ENCODE data around the gene SHQ1. TPM values are rescaled to one million over a fixed set of nuclear protein-coding genes. Genes with fewer than 3 reads are reported as not detected.
"Not testable (repeated sequence)": the region's sequence is repeated elsewhere in the genome, so short reads cannot be mapped to it uniquely, and the experiment has no call there.

Gene SHQ1
- total RNA-seq, 1 experiment from 2014 or later, result 21.7 TPM

DNA sequence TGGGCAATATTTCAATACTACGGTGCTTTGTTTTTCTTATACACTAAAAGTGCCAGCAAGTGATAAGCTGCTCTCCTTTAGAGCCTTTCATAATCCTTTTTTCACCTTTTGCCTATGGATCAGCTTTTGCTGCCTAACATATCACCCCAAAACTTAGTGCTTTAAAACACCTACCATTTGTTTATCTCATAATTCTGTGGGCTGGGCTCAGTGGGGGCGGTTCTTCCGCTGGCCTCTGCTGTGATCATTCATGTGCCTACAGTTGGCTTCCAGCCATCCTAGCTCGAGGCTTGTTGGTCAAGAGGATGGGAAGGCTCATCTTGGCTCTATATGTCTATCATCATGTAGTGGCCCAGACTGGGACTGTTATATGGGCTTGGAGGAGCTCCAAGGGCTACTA, 113.2 kb downstream of the SHQ1 start:
- H3K4me3 ChIP-seq (ENCODE audit: insufficient read depth, low read depth, low read length); DNase-seq; H3K36me3 ChIP-seq (replicated peaks; ENCODE audit: control insufficient read depth, insufficient read depth, low read length): not testable (repeated sequence)
- H3K27me3 ChIP-seq (ENCODE audit: control insufficient read depth, insufficient read depth, low read length), result peaks cover 10% of the 10 kb centered on the region

DNA sequence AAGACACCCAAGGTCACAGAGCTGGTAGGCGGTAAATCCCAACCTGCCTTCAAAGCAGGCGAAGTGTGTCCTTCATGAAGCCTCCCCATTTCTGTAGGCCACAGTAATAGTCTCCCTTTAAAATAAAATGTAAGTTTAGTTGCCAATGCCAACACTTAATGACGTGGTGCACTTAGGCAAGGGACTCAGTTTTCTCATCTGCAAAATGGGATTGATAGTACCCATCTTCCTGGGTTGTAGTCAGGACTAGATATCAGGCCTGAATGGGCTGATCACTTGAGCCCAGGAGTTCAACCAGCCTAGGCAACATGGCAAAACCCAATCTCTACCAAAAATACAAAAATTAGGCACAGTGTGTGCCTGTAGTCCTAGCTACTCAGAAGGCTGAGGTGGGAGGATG, 114.6 kb downstream of the SHQ1 start:
- Histone ChIP-seq H3K36me3 (replicated peaks; ENCODE audit: control insufficient read depth, insufficient read depth, low read length) (no peaks in the 10 kb centered on the region), H3K4me3 (ENCODE audit: insufficient read depth, low read depth, low read length) (no peak overlapping the region), H3K27me3 (ENCODE audit: control insufficient read depth, insufficient read depth, low read length) (no peaks in the 10 kb centered on the region)
- no peak for DNase-seq

DNA sequence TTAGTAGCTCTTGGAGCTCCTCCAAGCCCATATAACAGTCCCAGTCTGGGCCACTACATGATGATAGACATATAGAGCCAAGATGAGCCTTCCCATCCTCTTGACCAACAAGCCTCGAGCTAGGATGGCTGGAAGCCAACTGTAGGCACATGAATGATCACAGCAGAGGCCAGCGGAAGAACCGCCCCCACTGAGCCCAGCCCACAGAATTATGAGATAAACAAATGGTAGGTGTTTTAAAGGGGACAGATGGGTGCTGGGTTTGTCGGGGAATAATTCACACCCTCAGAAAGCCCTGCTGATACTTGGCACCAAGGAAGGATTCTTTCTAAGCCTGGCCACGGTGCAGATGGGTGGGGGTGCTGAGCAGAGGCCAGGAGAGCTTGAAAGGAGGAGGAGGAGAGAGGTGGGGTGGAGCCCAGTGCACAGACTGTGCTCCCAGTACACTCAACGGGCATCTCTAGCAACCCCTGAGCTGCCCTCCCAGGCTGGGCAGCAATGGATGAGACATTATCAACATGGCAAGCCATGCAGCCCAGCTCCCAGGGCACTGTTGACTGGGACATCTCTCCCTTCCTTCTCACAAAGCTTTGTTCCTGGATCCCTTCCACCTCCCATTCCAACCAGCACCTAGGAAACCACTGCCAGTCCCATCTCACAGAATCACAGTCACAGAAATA, 115.4 kb downstream of the SHQ1 start:
- H3K27me3 ChIP-seq (ENCODE audit: control insufficient read depth, insufficient read depth, low read length); H3K4me3 ChIP-seq (ENCODE audit: insufficient read depth, low read depth, low read length); H3K36me3 ChIP-seq (replicated peaks; ENCODE audit: control insufficient read depth, insufficient read depth, low read length); DNase-seq: not testable (repeated sequence)

DNA sequence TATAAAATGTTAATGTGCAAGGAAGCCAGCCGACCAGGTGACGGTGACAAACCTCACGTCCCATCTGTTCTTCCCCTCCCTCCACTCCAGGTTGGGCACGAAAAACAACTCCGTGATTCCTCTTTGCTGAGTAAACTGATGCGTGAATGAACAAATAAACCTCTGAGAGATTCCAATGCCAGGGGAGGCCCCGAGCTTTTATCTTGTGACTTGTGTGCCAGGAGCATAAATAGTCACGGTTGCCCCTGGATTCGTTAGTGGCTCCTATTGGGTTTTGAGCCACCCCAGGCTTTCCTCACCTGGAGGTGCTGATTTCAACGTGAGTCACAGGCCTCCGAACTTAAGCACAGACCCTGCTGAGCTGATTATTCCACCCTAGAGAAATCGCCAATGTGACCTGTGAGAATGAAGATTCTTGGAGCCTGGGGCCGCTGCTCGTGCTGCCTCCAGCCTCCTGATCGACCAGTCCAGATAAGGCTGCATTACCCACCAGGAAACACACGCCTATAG, 119.2 kb downstream of the SHQ1 start:
- Histone ChIP-seq H3K27me3 (ENCODE audit: control insufficient read depth, insufficient read depth, low read length) (no peaks in the 10 kb centered on the region), H3K36me3 (replicated peaks; ENCODE audit: control insufficient read depth, insufficient read depth, low read length) (no peaks in the 10 kb centered on the region), H3K4me3 (ENCODE audit: insufficient read depth, low read depth, low read length) (no peak overlapping the region)
- DNase-seq, result peak; percentile 52

DNA sequence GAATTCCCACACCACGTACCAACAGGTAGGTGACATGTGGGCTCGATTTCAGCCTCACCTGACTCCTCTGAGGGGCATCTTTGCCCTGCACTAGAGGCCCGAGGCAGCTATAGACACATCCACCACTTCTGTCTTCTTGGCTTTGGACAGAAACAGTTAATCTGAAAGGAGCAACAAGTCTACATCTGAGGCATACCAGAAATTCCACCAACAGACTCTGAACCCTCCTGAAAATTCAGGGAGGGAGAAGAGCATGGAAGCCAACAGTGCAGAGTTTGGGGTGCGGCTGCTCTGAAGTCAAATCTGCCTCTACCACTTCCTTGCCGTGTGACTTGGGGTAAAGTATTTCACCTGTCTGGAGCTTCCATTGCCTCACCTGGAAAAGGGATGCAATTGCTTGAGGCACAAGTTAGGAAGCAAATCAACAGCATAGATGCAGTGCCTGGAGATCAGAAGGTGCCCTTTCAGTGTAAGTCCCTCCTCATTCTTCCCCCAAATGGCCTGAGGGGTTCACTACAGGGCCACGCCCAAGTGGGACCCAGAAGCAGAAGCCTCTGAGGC, 119.8 kb downstream of the SHQ1 start:
- H3K27me3 ChIP-seq (ENCODE audit: control insufficient read depth, insufficient read depth, low read length), result no peaks in the 10 kb centered on the region
- no peak overlapping the region for H3K4me3 ChIP-seq (ENCODE audit: insufficient read depth, low read depth, low read length)
- no peaks in the 10 kb centered on the region for H3K36me3 ChIP-seq (replicated peaks; ENCODE audit: control insufficient read depth, insufficient read depth, low read length)
- no peak for DNase-seq

DNA sequence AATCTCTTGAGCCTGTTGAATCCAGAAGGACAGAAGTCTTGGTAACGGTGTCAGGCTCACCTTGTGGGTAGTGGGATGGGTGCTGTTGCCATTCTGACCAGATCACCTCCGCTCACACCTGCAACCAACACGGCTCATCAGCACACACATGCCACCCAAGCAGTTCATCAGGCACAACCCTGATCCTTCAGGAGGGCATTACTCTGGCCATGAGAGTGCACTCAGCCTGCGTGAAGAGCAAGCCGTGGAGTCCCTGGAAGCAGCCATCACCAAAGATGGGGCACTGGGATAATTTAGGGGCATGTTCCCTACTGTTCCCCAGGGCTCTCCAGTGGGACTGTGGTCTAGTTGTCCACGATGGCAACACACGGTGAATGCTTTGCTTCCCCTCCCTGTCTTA, 120.5 kb downstream of the SHQ1 start:
- no peak for DNase-seq
- no peaks in the 10 kb centered on the region for H3K36me3 ChIP-seq (replicated peaks; ENCODE audit: control insufficient read depth, insufficient read depth, low read length)
- no peak overlapping the region for H3K4me3 ChIP-seq (ENCODE audit: insufficient read depth, low read depth, low read length)
- H3K27me3 ChIP-seq (ENCODE audit: control insufficient read depth, insufficient read depth, low read length), result no peaks in the 10 kb centered on the region

DNA sequence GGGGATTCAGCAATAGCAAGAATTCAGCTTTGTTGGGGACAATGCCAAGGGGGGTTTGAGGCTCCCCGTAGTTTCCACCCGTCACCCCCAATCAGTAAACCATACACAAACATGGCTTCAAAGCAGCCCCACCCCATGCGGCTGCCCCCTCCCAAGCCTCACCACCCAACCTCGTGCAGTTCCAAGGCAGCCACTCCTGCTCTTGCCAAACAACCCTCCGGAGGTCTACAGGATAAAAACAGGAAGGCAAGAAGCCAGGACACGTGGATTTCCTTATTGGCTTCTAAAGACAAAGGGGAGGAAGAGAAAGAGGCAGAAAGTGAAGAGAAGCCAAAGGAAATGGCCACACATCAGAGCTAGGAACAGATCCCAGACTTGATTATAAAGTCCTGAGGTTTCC, 121.1 kb downstream of the SHQ1 start:
- Histone ChIP-seq H3K27me3 (ENCODE audit: control insufficient read depth, insufficient read depth, low read length) (no peaks in the 10 kb centered on the region), H3K36me3 (replicated peaks; ENCODE audit: control insufficient read depth, insufficient read depth, low read length) (no peaks in the 10 kb centered on the region), H3K4me3 (ENCODE audit: insufficient read depth, low read depth, low read length) (no peak overlapping the region)
- no peak for DNase-seq

DNA sequence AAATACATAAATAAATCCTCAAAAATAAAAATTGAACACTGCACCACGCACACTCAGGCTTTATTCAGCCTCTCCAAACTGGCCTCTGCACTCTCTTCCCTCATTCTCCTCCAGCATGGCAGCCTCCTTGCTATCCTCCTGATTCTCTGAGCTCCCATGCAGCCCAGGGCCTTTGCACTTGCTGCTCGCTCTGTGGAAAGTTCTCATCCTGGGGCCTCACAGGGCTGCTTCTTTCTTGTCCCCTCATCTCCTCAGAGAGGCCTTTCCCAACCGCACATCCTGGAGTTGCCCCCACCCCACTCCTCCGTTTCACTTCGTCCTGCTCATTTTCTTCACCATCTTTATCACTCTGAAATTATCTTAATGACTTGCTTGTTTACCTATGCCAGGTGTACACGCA, 123.0 kb downstream of the SHQ1 start:
- no peaks in the 10 kb centered on the region for H3K36me3 ChIP-seq (replicated peaks; ENCODE audit: control insufficient read depth, insufficient read depth, low read length)
- DNase-seq, result no peak
- no peaks in the 10 kb centered on the region for H3K27me3 ChIP-seq (ENCODE audit: control insufficient read depth, insufficient read depth, low read length)
- no peak overlapping the region for H3K4me3 ChIP-seq (ENCODE audit: insufficient read depth, low read depth, low read length)

DNA sequence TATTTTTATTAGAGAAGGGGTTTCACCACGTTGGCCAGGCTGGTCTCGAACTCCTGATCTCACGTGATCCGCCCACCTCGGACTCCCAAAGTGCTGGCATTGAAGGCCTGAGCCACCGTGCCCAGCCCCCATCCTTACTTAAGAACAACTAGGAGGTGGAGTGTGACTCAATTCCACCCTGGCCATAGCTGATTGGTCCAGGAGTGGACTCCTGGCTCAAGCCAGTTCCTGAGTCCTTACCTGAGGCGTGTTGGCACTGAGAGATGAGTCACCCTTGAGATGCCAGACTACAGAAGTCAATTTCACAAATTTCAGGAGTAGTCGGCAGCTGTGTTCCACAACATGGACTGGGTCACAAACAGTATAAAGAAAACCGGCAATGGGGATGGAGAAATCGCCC, 124.2 kb downstream of the SHQ1 start:
- H3K4me3 ChIP-seq (ENCODE audit: insufficient read depth, low read depth, low read length), result no peak overlapping the region
- DNase-seq, result no peak
- no peaks in the 10 kb centered on the region for H3K27me3 ChIP-seq (ENCODE audit: control insufficient read depth, insufficient read depth, low read length)
- no peaks in the 10 kb centered on the region for H3K36me3 ChIP-seq (replicated peaks; ENCODE audit: control insufficient read depth, insufficient read depth, low read length)

DNA sequence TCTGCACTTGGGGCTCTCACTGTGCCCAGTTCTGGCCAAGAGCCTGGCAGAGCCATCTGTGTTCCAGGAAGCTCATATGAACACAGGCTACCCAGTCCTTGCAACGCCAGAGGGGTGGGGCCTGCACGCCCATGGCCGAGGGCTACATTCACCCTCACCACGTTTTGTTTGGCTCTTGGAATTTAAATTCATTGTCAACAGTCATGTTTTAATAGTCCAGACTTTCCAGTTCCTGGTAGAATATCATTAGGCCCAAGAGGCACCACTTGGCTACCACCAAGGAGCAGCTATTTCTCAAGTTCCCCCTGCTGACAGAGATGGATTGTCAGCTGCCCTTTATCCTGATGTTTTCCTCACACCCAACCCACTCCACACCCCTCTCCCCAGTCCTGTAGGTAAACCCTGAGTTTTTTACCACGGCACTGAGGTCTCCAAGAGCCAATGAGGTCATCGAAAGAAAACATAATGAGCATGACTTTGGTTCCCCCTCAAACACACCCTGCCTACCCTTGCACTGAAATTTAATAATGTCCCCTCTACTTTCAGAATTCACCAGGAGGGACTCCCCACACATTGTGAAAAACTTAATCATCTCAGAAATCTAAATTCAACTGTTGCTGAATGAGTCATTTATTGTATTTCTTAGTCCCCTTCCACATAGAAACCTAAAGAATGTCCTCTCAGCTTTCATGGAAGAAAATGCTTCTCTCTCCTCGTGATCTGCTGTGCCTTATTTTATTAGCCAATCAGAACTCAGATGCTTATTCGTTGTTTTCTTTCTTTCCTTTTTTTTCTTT, 125.1 kb downstream of the SHQ1 start:
- no peaks in the 10 kb centered on the region for H3K27me3 ChIP-seq (ENCODE audit: control insufficient read depth, insufficient read depth, low read length)
- H3K4me3 ChIP-seq (ENCODE audit: insufficient read depth, low read depth, low read length), result no peak overlapping the region
- no peak for DNase-seq
- no peaks in the 10 kb centered on the region for H3K36me3 ChIP-seq (replicated peaks; ENCODE audit: control insufficient read depth, insufficient read depth, low read length)

DNA sequence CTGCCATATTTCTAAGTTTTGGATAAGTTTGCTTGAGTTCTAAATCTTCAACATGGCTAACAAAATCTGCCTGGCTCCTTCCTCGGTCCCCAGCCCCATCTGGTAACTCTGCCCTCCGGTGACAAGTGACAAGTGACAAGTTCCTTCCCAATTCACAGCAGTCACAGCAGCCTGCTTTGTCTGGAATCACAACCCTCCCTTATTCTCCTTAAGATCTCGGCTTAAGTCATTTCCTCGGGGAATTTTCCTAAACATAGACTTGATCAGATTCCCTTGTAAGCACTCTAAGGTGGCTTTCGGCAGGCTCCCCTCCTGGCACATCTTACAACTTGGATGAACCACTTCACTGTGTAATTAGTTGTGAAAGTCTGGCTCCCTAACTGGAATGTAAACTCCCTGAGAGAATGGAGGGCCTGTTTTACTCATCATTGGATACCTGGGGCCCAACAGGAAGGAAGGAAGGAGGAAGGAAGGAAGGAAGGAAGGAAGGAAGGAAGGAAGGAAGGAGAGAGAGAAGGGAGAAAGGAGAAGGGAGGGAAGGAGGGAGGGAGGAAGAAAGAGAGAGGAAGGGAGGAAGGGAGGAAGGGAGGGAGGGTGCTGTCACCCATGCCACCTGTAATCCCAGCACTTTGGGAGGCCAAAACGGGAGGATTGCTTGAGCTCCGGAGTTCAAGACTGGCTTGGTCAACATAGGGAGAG, 126.4 kb downstream of the SHQ1 start:
- no peak for DNase-seq
- Histone ChIP-seq H3K4me3 (ENCODE audit: insufficient read depth, low read depth, low read length) (no peak overlapping the region), H3K36me3 (replicated peaks; ENCODE audit: control insufficient read depth, insufficient read depth, low read length) (no peaks in the 10 kb centered on the region), H3K27me3 (ENCODE audit: control insufficient read depth, insufficient read depth, low read length) (no peaks in the 10 kb centered on the region)

DNA sequence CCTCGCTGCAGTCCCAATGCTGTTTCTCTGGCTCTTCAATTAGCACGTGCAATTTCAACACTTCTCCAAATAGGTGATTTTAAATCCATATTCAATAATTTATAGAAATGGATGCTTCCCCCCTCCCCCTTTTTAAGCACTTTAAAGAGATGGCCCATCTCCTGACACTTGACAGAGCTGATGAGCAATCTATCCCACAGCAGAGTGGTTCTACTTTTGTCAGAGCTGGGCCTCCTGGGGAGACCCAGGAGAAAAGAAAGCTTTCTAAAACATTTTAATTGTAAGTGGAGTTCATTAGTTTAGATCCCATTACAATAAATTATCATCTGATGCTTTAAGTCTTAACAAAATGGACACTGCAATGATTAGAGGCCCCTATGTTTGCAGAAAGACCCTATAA, 127.7 kb downstream of the SHQ1 start:
- Histone ChIP-seq H3K36me3 (replicated peaks; ENCODE audit: control insufficient read depth, insufficient read depth, low read length) (no peaks in the 10 kb centered on the region), H3K27me3 (ENCODE audit: control insufficient read depth, insufficient read depth, low read length) (no peaks in the 10 kb centered on the region), H3K4me3 (ENCODE audit: insufficient read depth, low read depth, low read length) (no peak overlapping the region)
- DNase-seq, result no peak

DNA sequence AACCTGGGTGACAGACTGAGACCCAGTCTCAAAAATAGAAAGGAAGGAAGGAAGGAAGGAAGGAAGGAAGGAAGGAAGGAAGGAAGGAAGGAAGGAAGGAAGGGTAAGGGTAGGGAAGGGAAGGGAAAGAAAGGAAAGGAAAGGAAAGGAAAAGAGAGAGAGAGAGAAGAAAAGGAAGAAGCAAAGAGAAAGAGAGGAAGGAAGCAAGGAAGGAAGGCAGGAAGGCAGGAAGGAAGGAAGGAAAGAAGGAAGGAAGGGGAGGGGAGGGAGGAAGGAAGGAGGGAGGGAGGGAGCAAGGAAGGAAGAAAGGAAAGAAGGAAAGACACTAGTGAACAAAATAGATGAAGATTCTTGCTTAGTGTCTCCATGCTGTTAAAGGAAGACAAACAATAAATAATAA, 129.1 kb downstream of the SHQ1 start:
- Histone ChIP-seq H3K36me3 (replicated peaks; ENCODE audit: control insufficient read depth, insufficient read depth, low read length) (no peaks in the 10 kb centered on the region), H3K27me3 (ENCODE audit: control insufficient read depth, insufficient read depth, low read length) (no peaks in the 10 kb centered on the region), H3K4me3 (ENCODE audit: insufficient read depth, low read depth, low read length) (no peak overlapping the region)
- no peak for DNase-seq

DNA sequence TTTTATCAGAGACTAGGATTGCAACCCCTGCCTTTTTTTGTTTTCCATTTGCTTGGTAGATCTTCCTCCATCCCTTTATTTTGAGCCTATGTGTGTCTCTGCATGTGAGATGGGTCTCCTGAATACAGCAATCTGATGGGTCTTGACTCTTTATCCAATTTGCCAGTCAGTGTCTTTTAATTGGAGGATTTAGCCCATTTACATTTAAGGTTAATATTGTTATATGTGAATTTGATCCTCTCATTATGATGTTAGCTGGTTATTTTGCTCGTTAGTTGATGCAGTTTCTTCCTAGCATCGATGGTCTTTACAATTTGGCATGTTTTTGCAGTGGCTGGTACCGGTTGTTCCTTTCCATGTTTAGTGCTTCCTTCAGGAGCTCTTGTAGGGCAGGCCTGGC, 134.1 kb downstream of the SHQ1 start:
- H3K27me3 ChIP-seq (ENCODE audit: control insufficient read depth, insufficient read depth, low read length); H3K4me3 ChIP-seq (ENCODE audit: insufficient read depth, low read depth, low read length); H3K36me3 ChIP-seq (replicated peaks; ENCODE audit: control insufficient read depth, insufficient read depth, low read length); DNase-seq: not testable (repeated sequence)

Data from H7 (cell line).